GM12878 (cell line): ENCODE results near the gene PPM1G. TPM values are rescaled to one million over a fixed set of nuclear protein-coding genes. Genes with fewer than 3 reads are reported as not detected.
"Not testable (repeated sequence)": the region's sequence is repeated elsewhere in the genome, so short reads cannot be mapped to it uniquely, and the experiment has no call there.

Source experiments
- ATAC-seq: fragments of 200-7000 bp; cut with Tn5 transposase; 3 replicates; pipeline ENCODE4 v1.9.1; 2020; ENCODE audit warnings: mild to moderate bottlenecking, moderate library complexity
- BruUV-seq: library from RNA; stranded (reverse); fragments of 400-500 nt; replicated peaks from 2 replicates; lab custom pipeline; 2021; lab: Mats Ljungman, UMichigan
- CTCF ChIA-PET: fragments of 300-600 bp; sonication (Branson Sonifier 250); formaldehyde crosslinking; extraction: SDS; loops from one replicate; lab custom pipeline; 2021; ENCODE audit warnings: inconsistent platforms; lab: Yijun Ruan, JAX
- POLR2A ChIA-PET: fragments of 350-600 bp; formaldehyde crosslinking; extraction: SDS; loops from one replicate; lab custom pipeline; 2021; ENCODE audit warnings: inconsistent platforms; lab: Charles Lee
- RAD21 ChIA-PET: fragments of 300-600 bp; sonication (Branson Sonifier 250); formaldehyde crosslinking; loops from one replicate; lab custom pipeline; 2023; ENCODE audit warnings: antibody characterized with exemption; ENCODE audit not compliant: unreplicated experiment; lab: Charles Lee
- SMC1A ChIA-PET: fragments of 300-600 bp; sonication (Branson Sonifier 250); formaldehyde crosslinking; loops from one replicate; lab custom pipeline; 2023; ENCODE audit not compliant: unreplicated experiment, uncharacterized antibody; lab: Charles Lee
- DNase-seq: peaks from one replicate; pipeline ENCODE4 v3.0.0-alpha.2; 2011; ENCODE audit warnings: low read depth, low spot score
- FAIRE-seq: peaks from 3 replicates; lab custom pipeline; 2011; peaks lifted over from hg19 to GRCh38; lab: Jason Lieb, UNC
- H2AFZ ChIP-seq: 2 replicates; pipeline ENCODE4 v1.6.0; 2011; ENCODE audit warnings: low read depth, low read length, control low read depth; ENCODE audit not compliant: control insufficient read depth
- H3K27ac ChIP-seq: 2 replicates; pipeline ENCODE4 v1.5.1; 2011; ENCODE audit warnings: control low read depth; ENCODE audit not compliant: control insufficient read depth, insufficient read depth
- H3K27me3 ChIP-seq, 2 experiments: replicated peaks in 1 of 2; 2 replicates each; pipeline versions ENCODE4 v1.6.0 to v1.6.1; 2011; ENCODE audit warnings: low read length in 1 of 2; ENCODE audit not compliant: control insufficient read depth in 2 of 2, insufficient read depth in 2 of 2
- H3K36me3 ChIP-seq, 2 experiments: 2 replicates each; pipeline ENCODE4 v1.5.1; 2011; ENCODE audit warnings: low read length in 1 of 2; ENCODE audit not compliant: control insufficient read depth in 2 of 2, insufficient read depth in 2 of 2
- H3K4me1 ChIP-seq: 2 replicates; pipeline ENCODE4 v1.6.1; 2011; ENCODE audit warnings: mild to moderate bottlenecking, low read length, moderate library complexity, mixed read lengths; ENCODE audit not compliant: control insufficient read depth, insufficient read depth
- H3K4me2 ChIP-seq: 2 replicates; pipeline ENCODE4 v1.6.0; 2011; ENCODE audit warnings: control low read depth; ENCODE audit not compliant: control insufficient read depth, insufficient read depth
- H3K4me3 ChIP-seq: fragments of 200-600 bp; sonication (generic); 2 replicates; pipeline ENCODE4 v1.5.1; 2016
- H3K79me2 ChIP-seq: 2 replicates; pipeline ENCODE4 v1.6.0; 2011; ENCODE audit warnings: low read length; ENCODE audit not compliant: control insufficient read depth, insufficient read depth
- H3K9ac ChIP-seq: 2 replicates; pipeline ENCODE4 v1.8.0; 2011; ENCODE audit warnings: low read length, control low read depth, mixed read lengths; ENCODE audit not compliant: control insufficient read depth, insufficient read depth
- H3K9me3 ChIP-seq: replicated peaks from 3 replicates; pipeline ENCODE4 v1.5.1; 2011; ENCODE audit warnings: mild to moderate bottlenecking, low read length; ENCODE audit not compliant: control insufficient read depth, insufficient read depth
- H4K20me1 ChIP-seq: 2 replicates; pipeline ENCODE4 v1.6.0; 2011; ENCODE audit not compliant: control insufficient read depth, insufficient read depth
- GABPA ChIP-seq: IDR thresholded peaks from 2 replicates; pipeline ENCODE4 v1.6.1; 2014; ENCODE audit warnings: antibody characterized with exemption, low read depth, mild to moderate bottlenecking, inconsistent platforms
- GATAD2B ChIP-seq: fragments of 450-650 bp; conservative IDR thresholded peaks from 2 replicates; pipeline ENCODE4 v1.6.1; 2017; ENCODE audit warnings: low read depth, mild to moderate bottlenecking, moderate library complexity
- MXI1 ChIP-seq: fragments of 150-350 bp; IDR thresholded peaks from 2 replicates; pipeline ENCODE4 v1.6.1; 2011; ENCODE audit warnings: low read depth, mild to moderate bottlenecking, inconsistent platforms, low read length, improper control_type of control experiment
- NR2C1 ChIP-seq: fragments of 450-650 bp; IDR thresholded peaks from 2 replicates; pipeline ENCODE4 v1.6.1; 2017; ENCODE audit warnings: antibody characterized with exemption, mild to moderate bottlenecking, moderate library complexity
- NR2F1 ChIP-seq: fragments of 450-650 bp; conservative IDR thresholded peaks from 2 replicates; pipeline ENCODE4 v1.6.1; 2017; ENCODE audit warnings: mild to moderate bottlenecking
- PAX8 ChIP-seq: fragments of 450-650 bp; IDR thresholded peaks from 2 replicates; pipeline ENCODE4 v1.6.1; 2017; ENCODE audit warnings: mild to moderate bottlenecking, moderate library complexity
- PRDM15 ChIP-seq: fragments of 450-650 bp; formaldehyde crosslinking; IDR thresholded peaks from 2 replicates; pipeline ENCODE4 v1.4.0; 2020; ENCODE audit warnings: mild to moderate bottlenecking, moderate library complexity
- TCF12 ChIP-seq: IDR thresholded peaks from 2 replicates; pipeline ENCODE4 v1.6.1; 2011; ENCODE audit warnings: low read depth, mild to moderate bottlenecking, low read length
- WGBS: methylation state at CpG from one replicate; pipeline ENCODE4 v1.1.6; 2016; ENCODE audit warnings: low lambda C conversion rate; ENCODE audit not compliant: insufficient replicate concordance, insufficient coverage; ENCODE audit errors: missing lambda C conversion rate; 5-methylcytosine and 5-hydroxymethylcytosine counted together
- in situ Hi-C: fragments of 300-500 bp; cut with MboI; formaldehyde crosslinking; loops from 9 replicates; pipeline ENCODE4 v1.14.3; 2018; ENCODE audit warnings: mixed read lengths
- intact Hi-C: fragments of 100-400 bp; cut with micrococcal nuclease; formaldehyde crosslinking; loops from one replicate; pipeline ENCODE4 v1.14.2; 2022; ENCODE audit not compliant: unreplicated experiment
- polyA plus RNA-seq, 11 experiments: library from polyadenylated mRNA; depleted of rRNA in 4 of 11; unstranded in 6 of 11; stranded (reverse) in 5 of 11; fragments of >200 nt; fragmentation: Nextera tagmentation in 4 of 11; fragmentation: Illumina TruSeq in 1 of 11; extraction: Ambion mirVana in 4 of 11; extraction: Trizol in 1 of 11; gene quantifications; 1 replicate in 1 of 11; 2 replicates in 10 of 11; pipeline versions ENCODE4 v1.2.1 to v1.2.3, GENCODE V29; 2011 to 2016; ENCODE audit warnings: inconsistent platforms in 2 of 11, missing spikeins in 2 of 11, low read depth in 1 of 11
- total RNA-seq, 4 experiments: library from RNA; depleted of rRNA in 3 of 4; stranded (reverse); fragments of >200 nt in 3 of 4; fragmentation: Illumina TruSeq in 1 of 4; extraction: Trizol in 1 of 4; gene quantifications; 2 replicates each; pipeline versions ENCODE4 v1.2.1 to v1.2.3, GENCODE V29; 2013 to 2021
- TF ChIP-seq, protein P1 (sequence below): IDR thresholded peaks from 2 replicates; pipeline ENCODE4 v1.6.1; 2011; ENCODE audit warnings: borderline replicate concordance, low read depth, mild to moderate bottlenecking, moderate library complexity, mixed read lengths, low read length; ENCODE audit not compliant: insufficient read depth; ENCODE audit errors: extremely low read length
- TF ChIP-seq, protein P2 (sequence below): fragments of 450-650 bp; IDR thresholded peaks from 2 replicates; pipeline ENCODE4 v1.6.1; 2017; ENCODE audit warnings: borderline replicate concordance

The PPM1G gene
- total and polyA plus RNA-seq, 10 of the 15 experiments (the other 5 are each of a cell fraction or from before 2014, with no cell fraction given): 68.8 to 171 (median 121) TPM

DNA sequence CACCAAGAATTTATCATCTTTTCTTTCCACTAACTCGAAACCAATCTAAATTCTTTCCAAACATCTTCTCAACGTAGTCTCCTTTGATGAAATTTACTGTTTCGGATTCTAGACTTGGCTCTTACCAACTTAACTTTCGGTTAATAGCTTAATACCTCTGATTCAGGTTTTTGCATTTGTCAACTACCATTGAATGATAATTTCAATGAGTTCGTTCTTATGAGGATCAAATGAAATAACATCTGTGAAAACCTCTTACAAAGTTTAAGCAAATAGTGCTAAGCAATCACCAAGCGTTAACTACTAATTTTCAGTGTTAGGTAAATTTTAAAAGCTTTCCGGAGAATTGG lies 18.4 kb upstream of the PPM1G start:
- Histone ChIP-seq H3K79me2 (peaks cover 36% of the 10 kb centered on the region), H3K4me1 (no peaks in the 10 kb centered on the region), H2AFZ (peak overlapping the region; percentile 93), H3K9ac (peak overlapping the region; percentile 91), H3K9me3 (no peaks in the 10 kb centered on the region), H4K20me1 (no peaks in the 10 kb centered on the region), H3K4me2 (peak overlapping the region; percentile 66), H3K27ac (peak overlapping the region; percentile 85), H3K4me3 (peak overlapping the region; percentile 97), H3K27me3 (no peaks in the 10 kb centered on the region), H3K36me3 (no peaks in the 10 kb centered on the region)
- ATAC-seq (no peak), DNase-seq (no peak), FAIRE-seq (peak; percentile 52)
- TF ChIP-seq MXI1: no peak
- TF ChIP-seq GATAD2B: no peak
- TF ChIP-seq, protein P1, sequence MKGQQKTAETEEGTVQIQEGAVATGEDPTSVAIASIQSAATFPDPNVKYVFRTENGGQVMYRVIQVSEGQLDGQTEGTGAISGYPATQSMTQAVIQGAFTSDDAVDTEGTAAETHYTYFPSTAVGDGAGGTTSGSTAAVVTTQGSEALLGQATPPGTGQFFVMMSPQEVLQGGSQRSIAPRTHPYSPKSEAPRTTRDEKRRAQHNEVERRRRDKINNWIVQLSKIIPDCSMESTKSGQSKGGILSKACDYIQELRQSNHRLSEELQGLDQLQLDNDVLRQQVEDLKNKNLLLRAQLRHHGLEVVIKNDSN: no peak
- no peak for TF ChIP-seq TCF12
- TF ChIP-seq NR2C1: no peak
- TF ChIP-seq, protein P2, sequence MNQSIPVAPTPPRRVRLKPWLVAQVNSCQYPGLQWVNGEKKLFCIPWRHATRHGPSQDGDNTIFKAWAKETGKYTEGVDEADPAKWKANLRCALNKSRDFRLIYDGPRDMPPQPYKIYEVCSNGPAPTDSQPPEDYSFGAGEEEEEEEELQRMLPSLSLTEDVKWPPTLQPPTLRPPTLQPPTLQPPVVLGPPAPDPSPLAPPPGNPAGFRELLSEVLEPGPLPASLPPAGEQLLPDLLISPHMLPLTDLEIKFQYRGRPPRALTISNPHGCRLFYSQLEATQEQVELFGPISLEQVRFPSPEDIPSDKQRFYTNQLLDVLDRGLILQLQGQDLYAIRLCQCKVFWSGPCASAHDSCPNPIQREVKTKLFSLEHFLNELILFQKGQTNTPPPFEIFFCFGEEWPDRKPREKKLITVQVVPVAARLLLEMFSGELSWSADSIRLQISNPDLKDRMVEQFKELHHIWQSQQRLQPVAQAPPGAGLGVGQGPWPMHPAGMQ: no peak
- no peak for TF ChIP-seq PRDM15 (CRISPR knock-in tag)
- TF ChIP-seq NR2F1: no peak
- TF ChIP-seq GABPA: 0 out of 2 replicates have a peak, but pooled peaks have one; percentile 5
- TF ChIP-seq PAX8: 0 out of 2 replicates have a peak, but pooled peaks have one; percentile 41
- ChIA-PET SMC1A (interaction anchor here (1.0 to 3.7 kb wide), 4 partner anchors 18 to 55 kb away, joined by 3 to 14 read pairs (median 6); partner anchors contain the start of gene PPM1G), RAD21 (interaction anchor here (1.5 to 3.3 kb wide), 3 partner anchors 18 to 256 kb away, joined by 4 to 29 read pairs (median 9); partner anchors contain the start of gene PPM1G), POLR2A (interaction anchor here (0.6 to 5.8 kb wide), 9 partner anchors 14 to 254 kb away, joined by 3 to 71 read pairs (median 4); partner anchors contain the start of genes EIF2B4, GTF3C2, PPM1G and SNX17), CTCF (interaction anchor here (1.1 to 5.8 kb wide), 6 partner anchors 18 to 256 kb away, joined by 3 to 52 read pairs (median 4); partner anchors contain the start of genes PPM1G and SNX17)
- TSS peak; percentile 94 for BruUV-seq
- in situ Hi-C loops (no loop called here), intact Hi-C loops (loop anchor here (2.0 kb wide), 1 partner anchor 19 kb away; the partner anchor contains the start of gene PPM1G)
- WGBS: 18% methylated on average over 7 of the region's 7 CpGs

- H3K36me3 ChIP-seq, H3K4me3 ChIP-seq, SMC1A ChIA-PET, H3K27me3 ChIP-seq, H3K9ac ChIP-seq, H2AFZ ChIP-seq, FAIRE-seq, H4K20me1 ChIP-seq, H3K4me2 ChIP-seq, in situ Hi-C loops, BruUV-seq, H3K4me1 ChIP-seq, ATAC-seq, DNase-seq, H3K27ac ChIP-seq, RAD21 ChIA-PET, H3K9me3 ChIP-seq, intact Hi-C loops: not testable (repeated sequence)
- POLR2A ChIA-PET: interaction anchor here (2.0 kb wide), 1 partner anchor 15 kb away, joined by 7 read pairs; the partner anchor contains the start of gene PPM1G
- WGBS: 85% methylated on average over 10 of the region's 10 CpGs
- CTCF ChIA-PET: interaction anchor here (0.8 kb wide), 1 partner anchor 9 kb away, joined by 3 read pairs; no protein-coding TSS in a partner anchor
- peaks cover 14% of the 10 kb centered on the region for H3K79me2 ChIP-seq
Observed at GRCh38 chr2:27425039-27425438, 15.6 kb upstream of the PPM1G start.
